Left ventricle myocardium inferior (tissue), 1 donor: ENCODE results near the gene VAT1. TPM values are rescaled to one million over a fixed set of nuclear protein-coding genes. Genes with fewer than 3 reads are reported as not detected.

ENCODE experiments used
- DNase-seq: peaks from one replicate; pipeline ENCODE4 v3.0.0-alpha.2; 2020
- H3K27ac ChIP-seq: fragments of 200-600 bp; replicated peaks from 2 replicates; pipeline ENCODE4 v1.8.0; 2021
- H3K27me3 ChIP-seq: fragments of 200-600 bp; 2 replicates; pipeline ENCODE4 v1.8.0; 2021; ENCODE audit warnings: low read depth
- H3K36me3 ChIP-seq: fragments of 200-600 bp; 2 replicates; pipeline ENCODE4 v1.8.0; 2021
- H3K4me1 ChIP-seq: fragments of 200-600 bp; 2 replicates; pipeline ENCODE4 v1.8.0; 2021
- H3K4me3 ChIP-seq: fragments of 200-600 bp; 2 replicates; pipeline ENCODE4 v1.8.0; 2021; ENCODE audit warnings: mild to moderate bottlenecking, moderate library complexity
- H3K9me3 ChIP-seq: fragments of 200-600 bp; replicated peaks from 2 replicates; pipeline ENCODE4 v1.8.0; 2021
- CTCF ChIP-seq: fragments of 200-600 bp; IDR thresholded peaks from 2 replicates; pipeline ENCODE4 v1.8.0; 2021; ENCODE audit warnings: antibody characterized with exemption, mild to moderate bottlenecking, borderline replicate concordance
- intact Hi-C: fragments of 100-400 bp; cut with micrococcal nuclease; formaldehyde crosslinking; loops from one replicate; pipeline ENCODE4 v1.11.0; 2022
- long read RNA-seq: library from polyadenylated mRNA; unstranded; transcript quantifications from one replicate; pipeline ENCODE4 v2.0.0, GENCODE V29; 2021
- total RNA-seq: library from RNA; stranded (reverse); fragmentation: NEBNext Ultra II Directional; extraction: Animal tissue kit (Norgen Biotek cat#: 25700); gene quantifications from one replicate; pipeline ENCODE4 v1.2.1, GENCODE V29; 2021
- donor health status: DM: no; HTN: yes; CAD: no; lungs with severe emphysema.

Gene VAT1
- 68.2 TPM for total RNA-seq
- long read RNA-seq, transcript VAT1-201 (6 exons, 2,734 nt), result major isoform, 100 of 123 reads
- long read RNA-seq, partial matches to known transcripts, result 2 of 123 reads
- long read RNA-seq, other reads (novel, unspliced or antisense), result 20 of 123 reads

GRCh38 chr17:43021741-43022512 lies at the start of gene VAT1:
Gene VAT1 (minus strand): TSS chr17:43022385. CDS start chr17:43022322, 63 bp downstream.
- H3K4me1 ChIP-seq, result peaks cover 60% of the 10 kb centered on the region
- DNase-seq, result peak; percentile 86
- H3K9me3 ChIP-seq, result no peaks in the 10 kb centered on the region
- peaks cover 15% of the 10 kb centered on the region for H3K36me3 ChIP-seq
- TF ChIP-seq CTCF, result no peak
- peak within 1 kb of the TSS; percentile 95 for H3K4me3 ChIP-seq
- H3K27me3 ChIP-seq, result no peaks in the 10 kb centered on the region
- intact Hi-C loops, result no loop called here
- peak within 1 kb of the TSS; percentile 89 for H3K27ac ChIP-seq

- Histone ChIP-seq H3K9me3 (no peaks in the 10 kb centered on the region), H3K4me1 (peaks cover 17% of the 10 kb centered on the region), H3K36me3 (no peaks in the 10 kb centered on the region), H3K27ac (peak overlapping the region; percentile 67), H3K4me3 (no peak overlapping the region), H3K27me3 (no peaks in the 10 kb centered on the region)
- no peak for TF ChIP-seq CTCF
- intact Hi-C loops, result no loop called here
- no peak for DNase-seq
Observed at GRCh38 chr17:43070872-43071271, 48.7 kb upstream of the VAT1 start.

- peaks cover 17% of the 10 kb centered on the region for H3K4me1 ChIP-seq
- TF ChIP-seq CTCF, result no peak
- DNase-seq, result no peak
- intact Hi-C loops, result no loop called here
- no peaks in the 10 kb centered on the region for H3K36me3 ChIP-seq
- no peak overlapping the region for H3K4me3 ChIP-seq
- H3K9me3 ChIP-seq, result no peaks in the 10 kb centered on the region
- peak overlapping the region; percentile 67 for H3K27ac ChIP-seq
- H3K27me3 ChIP-seq, result no peaks in the 10 kb centered on the region
Observed at GRCh38 chr17:43070257-43070656, 48.1 kb upstream of the VAT1 start.

GRCh38 chr17:43069368-43069898 lies 47.2 kb upstream of the VAT1 start:
- Histone ChIP-seq H3K4me3 (no peak overlapping the region), H3K27ac (peak overlapping the region; percentile 67)
- TF ChIP-seq CTCF, result no peak

GRCh38 chr17:43068570-43069367 lies 46.6 kb upstream of the VAT1 start:
- Histone ChIP-seq H3K9me3 (no peaks in the 10 kb centered on the region), H3K36me3 (no peaks in the 10 kb centered on the region), H3K27ac (peak overlapping the region; percentile 67), H3K27me3 (no peaks in the 10 kb centered on the region), H3K4me1 (peaks cover 17% of the 10 kb centered on the region), H3K4me3 (no peak overlapping the region)
- no peak for DNase-seq
- intact Hi-C loops, result no loop called here
- no peak for TF ChIP-seq CTCF

More at GRCh38 chr17:43069368-43069898, 47.2 kb upstream of the VAT1 start:
- H3K36me3 ChIP-seq, result no peaks in the 10 kb centered on the region
- H3K4me1 ChIP-seq, result peaks cover 17% of the 10 kb centered on the region
- DNase-seq, result no peak
- H3K9me3 ChIP-seq, result no peaks in the 10 kb centered on the region
- H3K27me3 ChIP-seq, result no peaks in the 10 kb centered on the region
- intact Hi-C loops, result no loop called here
